ENCODE data around the gene GNAI2.
"Not testable (repeated sequence)": the region's sequence is repeated elsewhere in the genome, so short reads cannot be mapped to it uniquely, and the experiment has no call there.

DNA sequence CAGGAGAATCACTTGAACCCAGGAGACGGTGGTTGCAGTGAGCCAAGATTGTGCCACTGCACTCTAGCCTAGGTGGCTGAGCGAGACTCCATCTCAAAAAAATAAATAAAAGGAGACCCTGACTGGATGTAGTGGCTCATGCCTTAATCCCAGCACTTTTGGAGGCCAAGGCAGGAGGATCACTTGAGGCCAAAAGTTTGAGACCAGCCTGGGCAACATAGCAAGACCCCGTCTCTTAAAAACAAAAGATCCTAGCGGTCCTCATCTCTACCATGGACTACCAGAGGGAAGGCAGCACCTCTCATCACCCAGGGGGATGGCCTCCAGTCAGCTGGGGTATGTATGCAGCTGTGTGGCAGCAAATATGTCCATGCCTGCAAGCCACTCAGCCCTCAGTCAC, 26.2 kb downstream of the GNAI2 start:
- not testable (repeated sequence) for TF ChIP-seq TCF4 (CRISPR knock-in tag; IDR thresholded peaks at IDR 0.05; ENCODE audit: borderline replicate concordance); ZFP3 (CRISPR knock-in tag; IDR thresholded peaks at IDR 0.05); SNAI2 (CRISPR knock-in tag; IDR thresholded peaks at IDR 0.05); RARB (CRISPR knock-in tag; IDR thresholded peaks at IDR 0.05); CSDC2 (CRISPR knock-in tag; IDR thresholded peaks at IDR 0.05); ARNTL (CRISPR knock-in tag; IDR thresholded peaks at IDR 0.05; ENCODE audit: borderline replicate concordance, low read depth); BACH2 (CRISPR knock-in tag; IDR thresholded peaks at IDR 0.05; ENCODE audit: borderline replicate concordance); PPARA (CRISPR knock-in tag; IDR thresholded peaks at IDR 0.05; ENCODE audit: borderline replicate concordance)
- TF ChIP-seq, protein P1, sequence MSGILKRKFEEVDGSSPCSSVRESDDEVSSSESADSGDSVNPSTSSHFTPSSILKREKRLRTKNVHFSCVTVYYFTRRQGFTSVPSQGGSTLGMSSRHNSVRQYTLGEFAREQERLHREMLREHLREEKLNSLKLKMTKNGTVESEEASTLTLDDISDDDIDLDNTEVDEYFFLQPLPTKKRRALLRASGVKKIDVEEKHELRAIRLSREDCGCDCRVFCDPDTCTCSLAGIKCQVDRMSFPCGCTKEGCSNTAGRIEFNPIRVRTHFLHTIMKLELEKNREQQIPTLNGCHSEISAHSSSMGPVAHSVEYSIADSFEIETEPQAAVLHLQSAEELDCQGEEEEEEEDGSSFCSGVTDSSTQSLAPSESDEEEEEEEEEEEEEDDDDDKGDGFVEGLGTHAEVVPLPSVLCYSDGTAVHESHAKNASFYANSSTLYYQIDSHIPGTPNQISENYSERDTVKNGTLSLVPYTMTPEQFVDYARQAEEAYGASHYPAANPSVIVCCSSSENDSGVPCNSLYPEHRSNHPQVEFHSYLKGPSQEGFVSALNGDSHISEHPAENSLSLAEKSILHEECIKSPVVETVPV (CRISPR knock-in tag; IDR thresholded peaks at IDR 0.05) = not testable (repeated sequence)
- TF ChIP-seq, protein P2, sequence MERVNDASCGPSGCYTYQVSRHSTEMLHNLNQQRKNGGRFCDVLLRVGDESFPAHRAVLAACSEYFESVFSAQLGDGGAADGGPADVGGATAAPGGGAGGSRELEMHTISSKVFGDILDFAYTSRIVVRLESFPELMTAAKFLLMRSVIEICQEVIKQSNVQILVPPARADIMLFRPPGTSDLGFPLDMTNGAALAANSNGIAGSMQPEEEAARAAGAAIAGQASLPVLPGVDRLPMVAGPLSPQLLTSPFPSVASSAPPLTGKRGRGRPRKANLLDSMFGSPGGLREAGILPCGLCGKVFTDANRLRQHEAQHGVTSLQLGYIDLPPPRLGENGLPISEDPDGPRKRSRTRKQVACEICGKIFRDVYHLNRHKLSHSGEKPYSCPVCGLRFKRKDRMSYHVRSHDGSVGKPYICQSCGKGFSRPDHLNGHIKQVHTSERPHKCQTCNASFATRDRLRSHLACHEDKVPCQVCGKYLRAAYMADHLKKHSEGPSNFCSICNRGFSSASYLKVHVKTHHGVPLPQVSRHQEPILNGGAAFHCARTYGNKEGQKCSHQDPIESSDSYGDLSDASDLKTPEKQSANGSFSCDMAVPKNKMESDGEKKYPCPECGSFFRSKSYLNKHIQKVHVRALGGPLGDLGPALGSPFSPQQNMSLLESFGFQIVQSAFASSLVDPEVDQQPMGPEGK (CRISPR knock-in tag; IDR thresholded peaks at IDR 0.05; ENCODE audit: borderline replicate concordance) = not testable (repeated sequence)
- TF ChIP-seq, protein P3, sequence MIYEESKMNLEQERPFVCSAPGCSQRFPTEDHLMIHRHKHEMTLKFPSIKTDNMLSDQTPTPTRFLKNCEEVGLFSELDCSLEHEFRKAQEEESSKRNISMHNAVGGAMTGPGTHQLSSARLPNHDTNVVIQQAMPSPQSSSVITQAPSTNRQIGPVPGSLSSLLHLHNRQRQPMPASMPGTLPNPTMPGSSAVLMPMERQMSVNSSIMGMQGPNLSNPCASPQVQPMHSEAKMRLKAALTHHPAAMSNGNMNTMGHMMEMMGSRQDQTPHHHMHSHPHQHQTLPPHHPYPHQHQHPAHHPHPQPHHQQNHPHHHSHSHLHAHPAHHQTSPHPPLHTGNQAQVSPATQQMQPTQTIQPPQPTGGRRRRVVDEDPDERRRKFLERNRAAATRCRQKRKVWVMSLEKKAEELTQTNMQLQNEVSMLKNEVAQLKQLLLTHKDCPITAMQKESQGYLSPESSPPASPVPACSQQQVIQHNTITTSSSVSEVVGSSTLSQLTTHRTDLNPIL (CRISPR knock-in tag; IDR thresholded peaks at IDR 0.05; ENCODE audit: low read depth) = not testable (repeated sequence)

Data from SK-N-SH treated with all-trans-retinoic acid at 6 μM for 48 hours (cell line).